Inflammatory macrophage treated with lipopolysaccharide for 1 hour (primary cell): ENCODE results near the gene ZNF425.
"Not testable (repeated sequence)": the region's sequence is repeated elsewhere in the genome, so short reads cannot be mapped to it uniquely, and the experiment has no call there.

Source experiments
- DNase-seq, 2 donors: peaks; one replicate each; pipeline ENCODE4 v3.0.0-alpha.2; 2020 to 2022

ZNF425 gene

GRCh38 chr7:149130572-149131198, 4.6 kb upstream of the ZNF425 start:
- DNase-seq = no peak

- DNase-seq = peak; percentile 51 to 55
Observed at GRCh38 chr7:149126662-149127266, 640 bp upstream of the ZNF425 start.

- peak in 1 of 2 donors; percentile 11 for DNase-seq
Observed at GRCh38 chr7:149125189-149125862, 798 bp downstream of the ZNF425 start.

- DNase-seq = no peak
Observed at GRCh38 chr7:149109969-149110368, 16.2 kb downstream of the ZNF425 start.

- DNase-seq = no peak
Observed at GRCh38 chr7:149104749-149105148, 21.4 kb downstream of the ZNF425 start.

GRCh38 chr7:149104214-149104613, 21.9 kb downstream of the ZNF425 start:
- DNase-seq = no peak

- no peak for DNase-seq
Observed at GRCh38 chr7:149103424-149103823, 22.7 kb downstream of the ZNF425 start.

- no peak for DNase-seq
Observed at GRCh38 chr7:149102666-149103065, 23.5 kb downstream of the ZNF425 start.

- no peak for DNase-seq
Observed at GRCh38 chr7:149100821-149101220, 25.3 kb downstream of the ZNF425 start.

GRCh38 chr7:149099058-149099457, 27.1 kb downstream of the ZNF425 start:
- no peak for DNase-seq

- no peak for DNase-seq
Observed at GRCh38 chr7:149097088-149097487, 29.0 kb downstream of the ZNF425 start.

- peak in 1 of 2 donors; percentile 23 for DNase-seq
Observed at GRCh38 chr7:149093228-149093627, 32.9 kb downstream of the ZNF425 start.

GRCh38 chr7:149092244-149092643, 33.9 kb downstream of the ZNF425 start:
- DNase-seq = not testable (repeated sequence)

GRCh38 chr7:149090397-149091195, 35.5 kb downstream of the ZNF425 start, which contains the start of gene ZNF786:
Gene ZNF786, minus strand, starts transcription at chr7:149090718. Its CDS starts 78 bp downstream, at chr7:149090640.
- peak; percentile 87 to 93 for DNase-seq

GRCh38 chr7:149087376-149087775, 38.7 kb downstream of the ZNF425 start:
- no peak for DNase-seq

- DNase-seq = peak; percentile 62 to 70
Observed at GRCh38 chr7:149085866-149086265, 40.3 kb downstream of the ZNF425 start.

- DNase-seq = no peak
Observed at GRCh38 chr7:149084407-149084806, 41.7 kb downstream of the ZNF425 start.

- DNase-seq = peak in 1 of 2 donors; percentile 17
Observed at GRCh38 chr7:149081914-149082313, 44.2 kb downstream of the ZNF425 start.

GRCh38 chr7:149077594-149077993, 48.5 kb downstream of the ZNF425 start:
- no peak for DNase-seq

GRCh38 chr7:149075286-149075685, 50.8 kb downstream of the ZNF425 start:
- no peak for DNase-seq

- DNase-seq = no peak
Observed at GRCh38 chr7:149074116-149074885, 51.8 kb downstream of the ZNF425 start.

GRCh38 chr7:149072438-149072775, 53.7 kb downstream of the ZNF425 start:
- no peak for DNase-seq
